SK-N-SH treated with all-trans-retinoic acid at 6 μM for 48 hours (cell line): Measurements from ENCODE around the gene KMT5B.

Experiments
- ATAC-seq: fragments of 200-7000 bp; cut with Tn5 transposase; 3 replicates; pipeline ENCODE4 v1.9.1; 2020; ENCODE audit warnings: mild to moderate bottlenecking, moderate library complexity
- ARNTL ChIP-seq: fragments of 450-650 bp; formaldehyde crosslinking; IDR thresholded peaks from 2 replicates; pipeline ENCODE4 v1.5.0; 2020; ENCODE audit warnings: low read depth, mild to moderate bottlenecking, moderate library complexity, borderline replicate concordance
- BACH2 ChIP-seq: fragments of 250-450 bp; sonication (Bioruptor Pico); IDR thresholded peaks from 2 replicates; pipeline ENCODE4 v1.9.0; 2021; ENCODE audit warnings: mild to moderate bottlenecking, borderline replicate concordance
- CREB5 ChIP-seq: fragments of 250-450 bp; sonication (Bioruptor Pico); IDR thresholded peaks from 2 replicates; pipeline ENCODE4 v1.5.1; 2020; ENCODE audit warnings: low read depth, mild to moderate bottlenecking, moderate library complexity
- CSDC2 ChIP-seq: fragments of 250-450 bp; sonication (Bioruptor Pico); IDR thresholded peaks from 2 replicates; pipeline ENCODE4 v1.5.0; 2020; ENCODE audit warnings: mild to moderate bottlenecking, moderate library complexity
- CSRNP3 ChIP-seq: fragments of 250-450 bp; sonication (Bioruptor Pico); IDR thresholded peaks from 2 replicates; pipeline ENCODE4 v1.5.1; 2021; ENCODE audit warnings: mild to moderate bottlenecking, moderate library complexity
- ESRRG ChIP-seq: fragments of 250-450 bp; sonication (Bioruptor Pico); IDR thresholded peaks from 2 replicates; pipeline ENCODE4 v1.6.1; 2021; ENCODE audit warnings: mild to moderate bottlenecking
- GLIS3 ChIP-seq: fragments of 250-450 bp; sonication (Bioruptor Pico); IDR thresholded peaks from 2 replicates; pipeline ENCODE4 v1.5.0; 2020; ENCODE audit warnings: mild to moderate bottlenecking, moderate library complexity
- ISL1 ChIP-seq: fragments of 250-450 bp; sonication (Bioruptor Pico); IDR thresholded peaks from 2 replicates; pipeline ENCODE4 v2.1.2; 2022; ENCODE audit warnings: mild to moderate bottlenecking, moderate library complexity
- OSR1 ChIP-seq: fragments of 250-450 bp; sonication (Bioruptor Pico); IDR thresholded peaks from 2 replicates; pipeline ENCODE4 v1.8.0; 2022; ENCODE audit warnings: moderate library complexity, mild to moderate bottlenecking, inconsistent platforms
- PATZ1 ChIP-seq: fragments of 250-450 bp; sonication (Bioruptor Pico); IDR thresholded peaks from 2 replicates; pipeline ENCODE4 v1.8.0; 2020; ENCODE audit warnings: mild to moderate bottlenecking, moderate library complexity, borderline replicate concordance
- POU6F1 ChIP-seq: fragments of 250-450 bp; sonication (Bioruptor Pico); IDR thresholded peaks from 2 replicates; pipeline ENCODE4 v1.8.0; 2021; ENCODE audit warnings: low read depth, mild to moderate bottlenecking, moderate library complexity, borderline replicate concordance
- PPARA ChIP-seq: fragments of 250-450 bp; sonication (Bioruptor Pico); IDR thresholded peaks from 2 replicates; pipeline ENCODE4 v1.5.0; 2020; ENCODE audit warnings: mild to moderate bottlenecking, borderline replicate concordance
- RARB ChIP-seq: fragments of 250-450 bp; sonication (Bioruptor Pico); IDR thresholded peaks from 2 replicates; pipeline ENCODE4 v1.8.0; 2021; ENCODE audit warnings: mild to moderate bottlenecking, moderate library complexity
- TCF4 ChIP-seq: fragments of 250-450 bp; sonication (Bioruptor Pico); IDR thresholded peaks from 2 replicates; pipeline ENCODE4 v1.8.0; 2021; ENCODE audit warnings: mild to moderate bottlenecking, moderate library complexity, borderline replicate concordance
- TOX ChIP-seq: fragments of 250-450 bp; sonication (Bioruptor Pico); IDR thresholded peaks from 2 replicates; pipeline ENCODE4 v1.8.0; 2021; ENCODE audit warnings: mild to moderate bottlenecking, moderate library complexity, borderline replicate concordance
- TSHZ2 ChIP-seq: fragments of 250-450 bp; sonication (Bioruptor Pico); IDR thresholded peaks from 2 replicates; pipeline ENCODE4 v1.5.0; 2020; ENCODE audit warnings: mild to moderate bottlenecking, moderate library complexity
- ZC3H10 ChIP-seq: fragments of 250-450 bp; sonication (Bioruptor Pico); IDR thresholded peaks from 2 replicates; pipeline ENCODE4 v1.5.1; 2021; ENCODE audit warnings: mild to moderate bottlenecking, moderate library complexity
- ZNF565 ChIP-seq: fragments of 450-650 bp; formaldehyde crosslinking; conservative IDR thresholded peaks from 2 replicates; pipeline ENCODE4 v1.5.0; 2020; ENCODE audit warnings: low read depth, mild to moderate bottlenecking, moderate library complexity
- ZNF8 ChIP-seq: fragments of 450-650 bp; formaldehyde crosslinking; IDR thresholded peaks from 2 replicates; pipeline ENCODE4 v1.5.0; 2020; ENCODE audit warnings: mild to moderate bottlenecking, moderate library complexity

KMT5B gene

GRCh38 chr11:68204402-68204801 lies 8.7 kb downstream of the KMT5B start (continued):
- no peak for TF ChIP-seq CREB5 (CRISPR knock-in tag)
- no peak for TF ChIP-seq PATZ1 (CRISPR knock-in tag)
- no peak for TF ChIP-seq ISL1 (CRISPR knock-in tag)
- TF ChIP-seq CSRNP3, result no peak
- TF ChIP-seq OSR1, result no peak

- ATAC-seq, result no peak
- TF ChIP-seq PPARA (CRISPR knock-in tag), result no peak
- no peak for TF ChIP-seq POU6F1
- TF ChIP-seq CSDC2, result no peak
- TF ChIP-seq ESRRG (CRISPR knock-in tag), result no peak
- TF ChIP-seq ZNF565 (CRISPR knock-in tag), result no peak
- no peak for TF ChIP-seq BACH2 (CRISPR knock-in tag)
- TF ChIP-seq PATZ1 (CRISPR knock-in tag), result no peak
- no peak for TF ChIP-seq GLIS3 (CRISPR knock-in tag)
- no peak for TF ChIP-seq CSRNP3
- no peak for TF ChIP-seq TSHZ2 (CRISPR knock-in tag)
- no peak for TF ChIP-seq ARNTL
- no peak for TF ChIP-seq OSR1
- no peak for TF ChIP-seq ZC3H10 (CRISPR knock-in tag)
- TF ChIP-seq TOX (CRISPR knock-in tag), result no peak
- TF ChIP-seq TCF4 (CRISPR knock-in tag), result no peak
- no peak for TF ChIP-seq RARB
- no peak for TF ChIP-seq CREB5 (CRISPR knock-in tag)
- no peak for TF ChIP-seq ISL1 (CRISPR knock-in tag)
- TF ChIP-seq ZNF8 (CRISPR knock-in tag), result no peak
- TF ChIP-seq, all 23 proteins: peak for 0
These were observed 10.9 kb downstream of the KMT5B start for GRCh38 chr11:68202165-68202564.
